ENCODE measurements around the gene KLLN. TPM values are rescaled to one million over a fixed set of nuclear protein-coding genes. Genes with fewer than 3 reads are reported as not detected.

The KLLN gene
- total RNA-seq, 2 donors from 2014 or later = 0.22 to 0.46 TPM

DNA sequence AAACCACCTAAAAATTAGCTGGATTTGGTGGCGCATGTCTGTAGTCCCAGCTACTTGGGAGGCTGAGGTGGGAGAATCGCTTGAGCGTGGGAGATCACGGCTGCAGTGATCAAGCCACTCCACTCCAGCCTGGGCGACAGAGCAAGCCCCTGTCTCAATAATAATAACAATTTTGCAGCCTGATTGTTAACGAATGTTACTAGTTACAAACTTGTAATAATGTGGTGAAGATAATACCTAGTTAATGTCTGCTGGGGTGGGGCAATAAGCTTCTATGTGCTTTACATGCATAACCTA lies 44.1 kb downstream of the KLLN start:
- DNase-seq = no peak
- Mint-ChIP-seq H3K4me1 (ENCODE audit: low read depth) (peaks cover 41% of the 10 kb centered on the region), H3K27ac (no peak overlapping the region), H3K9me3 (no peaks in the 10 kb centered on the region), H3K27me3 (ENCODE audit: low read depth) (no peaks in the 10 kb centered on the region), H3K4me3 (peak overlapping the region; percentile 41 to 97), H3K36me3 (ENCODE audit: insufficient read depth in 2 of 2) (peaks cover 0 to 3% of the 10 kb centered on the region in 2 donors)
- ATAC-seq (replicated peaks in 1 of 2) = no peak

DNA sequence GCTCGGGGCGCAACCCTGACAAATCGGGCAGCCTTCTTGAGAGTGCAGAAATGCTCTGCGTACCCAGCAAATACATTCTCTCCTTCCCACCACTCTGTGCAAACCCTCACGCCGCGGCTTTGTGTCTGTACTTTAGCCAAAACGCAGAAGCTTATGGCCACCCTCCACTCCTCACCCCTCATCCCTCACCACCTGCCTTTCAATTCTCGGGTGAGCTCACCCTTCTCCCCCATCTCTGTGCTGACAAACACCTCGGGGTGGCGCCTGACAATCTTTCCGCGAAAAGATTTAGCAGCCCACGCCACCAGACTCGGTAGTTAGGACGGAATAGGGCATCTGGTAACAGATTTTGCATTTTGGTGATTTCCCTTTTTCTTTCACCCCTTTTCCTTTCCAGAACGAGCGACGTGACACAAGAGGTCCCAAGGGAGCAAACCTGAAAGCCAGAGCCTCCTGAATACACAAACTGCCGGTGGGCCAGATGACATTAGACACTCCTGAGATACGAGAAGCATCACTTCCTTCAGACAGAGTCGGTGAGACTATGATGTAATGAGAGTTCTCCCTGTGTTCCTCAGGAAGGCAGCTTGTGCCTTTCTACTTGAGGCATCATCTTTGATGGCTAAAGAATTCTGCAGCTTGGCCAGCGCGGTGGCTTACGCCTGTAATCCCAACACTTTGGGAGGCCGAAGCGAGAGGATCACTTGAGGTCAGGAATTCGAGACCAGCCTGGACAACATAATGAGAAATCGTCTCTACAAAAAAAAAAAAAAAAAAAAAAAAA lies 44.6 kb downstream of the KLLN start:
- H3K9me3 Mint-ChIP-seq = no peaks in the 10 kb centered on the region

DNA sequence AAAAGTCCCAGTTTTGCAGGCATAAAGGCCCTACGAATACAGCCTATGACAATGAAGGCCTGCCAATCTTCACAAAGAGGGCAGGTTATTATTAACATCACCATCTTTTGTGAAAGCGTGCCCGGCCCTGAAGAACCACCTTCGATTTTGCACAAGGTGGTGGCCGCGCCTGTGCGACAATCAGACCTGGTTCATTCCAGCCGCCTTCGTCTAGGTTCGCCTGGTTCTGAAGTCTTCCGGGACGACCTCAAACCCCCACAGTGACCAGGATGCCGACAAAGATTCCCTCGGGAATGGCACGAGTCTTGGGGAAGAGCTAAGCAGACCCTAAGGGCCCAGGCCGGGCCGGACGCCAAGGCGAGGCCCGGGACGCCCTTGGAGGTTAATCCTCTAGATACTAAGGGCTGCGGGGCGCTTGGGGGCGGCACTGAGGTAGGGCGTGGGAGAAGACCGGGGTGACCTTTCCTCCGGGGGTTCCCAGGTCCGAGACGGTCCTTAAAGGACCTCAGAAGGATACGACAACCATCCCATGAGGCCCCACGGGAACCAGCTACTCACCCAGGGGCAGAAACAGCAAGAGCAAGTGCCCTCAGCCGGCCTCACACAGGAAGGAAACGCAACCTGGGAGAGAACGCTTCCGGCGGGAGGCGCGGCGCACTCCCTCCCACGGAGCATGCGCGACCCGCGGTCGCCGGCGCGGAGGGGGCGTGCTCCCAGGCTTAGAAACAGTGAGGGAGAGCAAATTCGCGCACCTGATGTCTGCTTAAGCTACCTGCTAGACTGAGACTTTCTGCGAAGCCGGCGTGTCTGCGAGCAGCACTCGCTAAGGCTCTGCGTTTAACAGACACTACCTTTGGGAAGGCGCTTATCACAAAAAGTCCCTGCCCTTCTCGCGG lies 45.5 kb downstream of the KLLN start, which contains the start of gene ATAD1:
Gene ATAD1 (minus strand): TSS at position 618 of the 896 bp plus-strand sequence. CDS start 3,627 bp downstream, outside the sequence.
- Mint-ChIP-seq H3K36me3 (ENCODE audit: insufficient read depth in 2 of 2) (peaks cover 0 to 3% of the 10 kb centered on the region in 2 donors), H3K27me3 (ENCODE audit: low read depth) (no peaks in the 10 kb centered on the region), H3K27ac (peak within 1 kb of the TSS; percentile 96), H3K4me3 (peak within 1 kb of the TSS; percentile 96 to 97), H3K4me1 (ENCODE audit: low read depth) (peaks cover 42% of the 10 kb centered on the region), H3K9me3 (no peaks in the 10 kb centered on the region)
- DNase-seq = peak; percentile 87 to 91
- ATAC-seq (replicated peaks in 1 of 2) = peak; percentile 93 to 94

More for the DNA sequence above, 44.6 kb downstream of the KLLN start:
- DNase-seq (peak; percentile 68 to 74), ATAC-seq (replicated peaks in 1 of 2) (peak; percentile 73 to 76)
- Mint-ChIP-seq H3K4me3 (peak overlapping the region; percentile 96 to 97), H3K27me3 (ENCODE audit: low read depth) (no peaks in the 10 kb centered on the region), H3K4me1 (ENCODE audit: low read depth) (peaks cover 42% of the 10 kb centered on the region), H3K36me3 (ENCODE audit: insufficient read depth in 2 of 2) (peaks cover 0 to 3% of the 10 kb centered on the region in 2 donors), H3K27ac (peak overlapping the region; percentile 96)

DNA sequence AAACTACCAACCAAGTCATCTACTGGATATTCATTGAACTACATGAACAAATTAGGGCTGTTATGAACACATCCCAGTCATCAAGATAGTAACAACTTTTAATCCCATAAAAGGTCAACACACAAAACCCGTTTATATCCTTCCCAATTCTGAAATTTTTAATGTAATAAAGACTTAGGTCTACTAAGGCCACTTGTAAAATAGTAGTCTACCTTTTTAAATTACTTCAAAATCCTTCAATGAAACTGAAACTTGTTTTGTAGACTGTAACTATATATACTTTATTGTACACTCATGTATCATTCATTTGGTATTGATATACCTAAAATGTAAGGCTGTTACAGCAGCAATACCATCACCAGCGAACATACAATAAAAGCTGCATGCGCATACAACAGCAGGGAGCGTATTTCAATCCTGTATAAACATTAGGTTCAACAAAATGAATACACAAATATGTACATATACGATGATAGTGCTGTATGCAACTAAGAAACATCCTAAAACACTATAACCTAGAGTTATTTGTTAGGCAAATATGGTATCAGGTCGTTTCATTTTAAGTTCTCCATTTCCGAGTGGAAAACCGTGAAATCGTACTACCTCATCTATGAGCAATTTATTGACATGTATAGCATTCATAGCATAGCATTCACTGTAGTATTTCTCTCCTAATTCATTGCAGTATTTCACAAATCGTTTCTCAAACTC lies 46.3 kb downstream of the KLLN start:
- peak overlapping the region; percentile 96 for H3K27ac Mint-ChIP-seq
- no peaks in the 10 kb centered on the region for H3K9me3 Mint-ChIP-seq
- peaks cover 42% of the 10 kb centered on the region for H3K4me1 Mint-ChIP-seq (ENCODE audit: low read depth)
- H3K27me3 Mint-ChIP-seq (ENCODE audit: low read depth) = no peaks in the 10 kb centered on the region
- H3K4me3 Mint-ChIP-seq = peak overlapping the region; percentile 96 to 97
- peaks cover 0 to 3% of the 10 kb centered on the region in 2 donors for H3K36me3 Mint-ChIP-seq (ENCODE audit: insufficient read depth in 2 of 2)
- DNase-seq = no peak
- no peak for ATAC-seq (replicated peaks in 1 of 2)

DNA sequence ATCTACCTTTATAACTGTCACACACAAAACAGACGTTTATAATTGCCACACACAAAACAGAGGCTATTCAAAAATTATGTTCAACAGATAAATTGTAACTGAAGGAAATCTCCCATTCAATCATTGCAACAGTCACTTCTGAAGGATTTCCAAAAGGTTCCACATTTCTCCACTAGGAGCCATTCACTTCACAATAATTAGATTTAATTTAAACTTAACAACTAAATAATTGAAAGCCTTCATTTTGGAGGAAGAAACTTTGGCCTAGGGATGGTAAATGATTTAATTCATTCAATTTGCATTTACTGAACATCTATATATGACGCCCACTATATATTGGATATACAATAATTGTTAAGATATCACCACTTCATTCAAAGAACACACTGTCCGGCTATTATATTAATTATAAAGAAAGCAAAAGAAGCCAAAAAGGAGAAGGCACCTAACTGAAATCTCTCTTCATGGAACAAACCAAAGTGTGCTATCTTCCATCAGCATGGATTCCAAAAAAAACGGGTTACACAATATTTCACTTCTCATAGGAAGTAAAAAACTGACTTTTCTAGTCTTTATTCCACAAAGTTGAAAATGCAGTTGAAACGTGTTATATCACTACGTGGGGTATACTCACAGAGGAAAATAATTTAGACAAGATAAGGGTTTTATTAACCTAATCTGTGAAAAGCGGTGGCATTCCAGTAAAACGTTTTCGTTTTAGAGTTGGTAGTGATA lies 47.0 kb downstream of the KLLN start:
- H3K9me3 Mint-ChIP-seq = no peaks in the 10 kb centered on the region
- peak overlapping the region; percentile 96 for H3K27ac Mint-ChIP-seq
- H3K4me1 Mint-ChIP-seq (ENCODE audit: low read depth) = peaks cover 49% of the 10 kb centered on the region
- peak overlapping the region; percentile 96 to 97 for H3K4me3 Mint-ChIP-seq
- DNase-seq = no peak
- no peak for ATAC-seq (replicated peaks in 1 of 2)
- no peaks in the 10 kb centered on the region for H3K27me3 Mint-ChIP-seq (ENCODE audit: low read depth)
- H3K36me3 Mint-ChIP-seq (ENCODE audit: insufficient read depth in 2 of 2) = peaks cover 4 to 10% of the 10 kb centered on the region in 2 donors

Other genes with a start within 250 kb of the KLLN start
- under 1 TPM; 0.53 to 0.69 TPM for gene PAPSS2, start 203.7 kb downstream of the KLLN start, total RNA-seq
- gene ATAD1, start 45.3 kb downstream of the KLLN start, total RNA-seq = 10 to 100 TPM; 54.2 to 55.9 TPM
- 10 to 100 TPM; 64.9 to 71.6 TPM for gene PTEN, start 92 bp upstream of the KLLN start, total RNA-seq

Measured in activated T-cell treated with anti-CD3 and anti-CD28 coated beads, Interleukin-2, amount 50 U/mL, for 72 hours (primary cell).